Measurements from ENCODE around the gene CSGALNACT2.

Gene CSGALNACT2

DNA sequence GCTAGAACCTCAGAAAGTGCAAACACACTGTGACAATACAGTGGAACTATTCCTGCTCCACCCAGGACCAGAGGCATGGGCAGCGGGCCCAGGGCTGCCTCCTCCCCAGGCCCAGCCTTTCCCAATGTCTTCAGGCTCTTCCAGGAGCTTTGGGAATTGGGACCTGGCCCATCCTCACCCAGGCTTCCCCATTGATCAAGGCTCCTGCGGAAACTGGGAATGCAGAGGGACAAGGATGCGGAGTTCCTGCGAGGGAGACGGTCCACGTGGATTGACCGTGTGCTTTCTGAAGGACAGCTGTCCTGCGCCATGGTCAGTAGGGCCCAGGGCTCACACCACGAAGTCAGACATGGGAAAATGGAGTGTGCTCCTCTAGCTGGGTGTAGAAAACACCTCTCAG, 56.6 kb downstream of the CSGALNACT2 start:
- ATAC-seq (ENCODE audit: insufficient read depth, low read depth) = no peak

DNA sequence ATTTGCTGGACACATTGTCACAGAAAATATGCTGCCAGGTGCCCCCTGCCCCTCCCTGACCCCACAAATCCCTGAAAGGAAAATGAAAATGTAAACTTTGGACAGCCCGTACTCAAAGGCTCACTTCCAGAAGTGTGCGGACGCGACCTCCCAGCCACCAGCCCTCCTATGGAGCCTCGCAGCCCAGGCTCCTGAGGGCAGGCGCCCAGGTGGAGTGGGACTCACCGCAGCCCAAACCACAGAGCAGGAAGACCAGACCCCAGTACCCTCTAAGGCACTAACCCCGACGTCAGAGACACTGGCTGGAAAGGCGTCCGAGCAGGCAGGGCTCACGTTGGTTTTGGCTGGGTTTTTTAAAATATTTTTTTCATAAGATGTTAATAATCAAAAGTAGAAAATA, 57.3 kb downstream of the CSGALNACT2 start:
- H3K79me2 ChIP-seq (ENCODE audit: insufficient read depth, low read length) = no peaks in the 10 kb centered on the region
- H3K36me3 ChIP-seq (ENCODE audit: insufficient read depth, low read length) = no peaks in the 10 kb centered on the region
- peaks cover 4% of the 10 kb centered on the region; the same call in 1 of the 2 replicates for H4K20me1 ChIP-seq (ENCODE audit: insufficient read depth, low read length)
- no peaks in the 10 kb centered on the region for H3K9me3 ChIP-seq (ENCODE audit: insufficient read depth, low read length, severe bottlenecking)
- H3K4me3 ChIP-seq (ENCODE audit: low read depth in 1 of 2, low read length in 2 of 2) = no peak overlapping the region
- no peak for TF ChIP-seq EZH2 (IDR thresholded peaks at IDR 0.05; ENCODE audit: borderline replicate concordance, low read depth, low read length, severe bottlenecking)
- TF ChIP-seq, protein P1, sequence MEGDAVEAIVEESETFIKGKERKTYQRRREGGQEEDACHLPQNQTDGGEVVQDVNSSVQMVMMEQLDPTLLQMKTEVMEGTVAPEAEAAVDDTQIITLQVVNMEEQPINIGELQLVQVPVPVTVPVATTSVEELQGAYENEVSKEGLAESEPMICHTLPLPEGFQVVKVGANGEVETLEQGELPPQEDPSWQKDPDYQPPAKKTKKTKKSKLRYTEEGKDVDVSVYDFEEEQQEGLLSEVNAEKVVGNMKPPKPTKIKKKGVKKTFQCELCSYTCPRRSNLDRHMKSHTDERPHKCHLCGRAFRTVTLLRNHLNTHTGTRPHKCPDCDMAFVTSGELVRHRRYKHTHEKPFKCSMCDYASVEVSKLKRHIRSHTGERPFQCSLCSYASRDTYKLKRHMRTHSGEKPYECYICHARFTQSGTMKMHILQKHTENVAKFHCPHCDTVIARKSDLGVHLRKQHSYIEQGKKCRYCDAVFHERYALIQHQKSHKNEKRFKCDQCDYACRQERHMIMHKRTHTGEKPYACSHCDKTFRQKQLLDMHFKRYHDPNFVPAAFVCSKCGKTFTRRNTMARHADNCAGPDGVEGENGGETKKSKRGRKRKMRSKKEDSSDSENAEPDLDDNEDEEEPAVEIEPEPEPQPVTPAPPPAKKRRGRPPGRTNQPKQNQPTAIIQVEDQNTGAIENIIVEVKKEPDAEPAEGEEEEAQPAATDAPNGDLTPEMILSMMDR (IDR thresholded peaks at IDR 0.05; ENCODE audit: borderline replicate concordance, extremely low read depth, low read length, poor library complexity, severe bottlenecking) = no peak
- no peak overlapping the region for H3K9ac ChIP-seq (ENCODE audit: low read depth, low read length)
- H3K4me1 ChIP-seq (ENCODE audit: insufficient read depth, low read length) = no peaks in the 10 kb centered on the region
- no peak overlapping the region for H3K27ac ChIP-seq (ENCODE audit: low read length)
- H2AFZ ChIP-seq (ENCODE audit: low read depth, low read length) = no peak overlapping the region
- DNase-seq (no peak), ATAC-seq (ENCODE audit: insufficient read depth, low read depth) (no peak)
- H3K4me2 ChIP-seq (ENCODE audit: insufficient read depth, low read length) = no peak overlapping the region
- H3K27me3 ChIP-seq (ENCODE audit: insufficient read depth, low read length, poor library complexity) = no peaks in the 10 kb centered on the region

More for the DNA sequence above, 56.6 kb downstream of the CSGALNACT2 start:
- H3K4me2 ChIP-seq (ENCODE audit: insufficient read depth, low read length) = no peak overlapping the region
- no peak overlapping the region for H3K4me3 ChIP-seq (ENCODE audit: low read depth in 1 of 2, low read length in 2 of 2)
- no peaks in the 10 kb centered on the region for H3K9me3 ChIP-seq (ENCODE audit: insufficient read depth, low read length, severe bottlenecking)
- DNase-seq = no peak
- no peaks in the 10 kb centered on the region for H3K79me2 ChIP-seq (ENCODE audit: insufficient read depth, low read length)
- no peak overlapping the region for H2AFZ ChIP-seq (ENCODE audit: low read depth, low read length)
- no peaks in the 10 kb centered on the region for H3K4me1 ChIP-seq (ENCODE audit: insufficient read depth, low read length)
- TF ChIP-seq, protein P1 (IDR thresholded peaks at IDR 0.05; ENCODE audit: borderline replicate concordance, extremely low read depth, low read length, poor library complexity, severe bottlenecking) = no peak
- TF ChIP-seq EZH2 (IDR thresholded peaks at IDR 0.05; ENCODE audit: borderline replicate concordance, low read depth, low read length, severe bottlenecking) = no peak
- no peaks in the 10 kb centered on the region for H3K36me3 ChIP-seq (ENCODE audit: insufficient read depth, low read length)
- no peak overlapping the region for H3K9ac ChIP-seq (ENCODE audit: low read depth, low read length)
- no peaks in the 10 kb centered on the region for H3K27me3 ChIP-seq (ENCODE audit: insufficient read depth, low read length, poor library complexity)
- H4K20me1 ChIP-seq (ENCODE audit: insufficient read depth, low read length) = peaks cover 4% of the 10 kb centered on the region; the same call in 1 of the 2 replicates
- H3K27ac ChIP-seq (ENCODE audit: low read length) = no peak overlapping the region

DNA sequence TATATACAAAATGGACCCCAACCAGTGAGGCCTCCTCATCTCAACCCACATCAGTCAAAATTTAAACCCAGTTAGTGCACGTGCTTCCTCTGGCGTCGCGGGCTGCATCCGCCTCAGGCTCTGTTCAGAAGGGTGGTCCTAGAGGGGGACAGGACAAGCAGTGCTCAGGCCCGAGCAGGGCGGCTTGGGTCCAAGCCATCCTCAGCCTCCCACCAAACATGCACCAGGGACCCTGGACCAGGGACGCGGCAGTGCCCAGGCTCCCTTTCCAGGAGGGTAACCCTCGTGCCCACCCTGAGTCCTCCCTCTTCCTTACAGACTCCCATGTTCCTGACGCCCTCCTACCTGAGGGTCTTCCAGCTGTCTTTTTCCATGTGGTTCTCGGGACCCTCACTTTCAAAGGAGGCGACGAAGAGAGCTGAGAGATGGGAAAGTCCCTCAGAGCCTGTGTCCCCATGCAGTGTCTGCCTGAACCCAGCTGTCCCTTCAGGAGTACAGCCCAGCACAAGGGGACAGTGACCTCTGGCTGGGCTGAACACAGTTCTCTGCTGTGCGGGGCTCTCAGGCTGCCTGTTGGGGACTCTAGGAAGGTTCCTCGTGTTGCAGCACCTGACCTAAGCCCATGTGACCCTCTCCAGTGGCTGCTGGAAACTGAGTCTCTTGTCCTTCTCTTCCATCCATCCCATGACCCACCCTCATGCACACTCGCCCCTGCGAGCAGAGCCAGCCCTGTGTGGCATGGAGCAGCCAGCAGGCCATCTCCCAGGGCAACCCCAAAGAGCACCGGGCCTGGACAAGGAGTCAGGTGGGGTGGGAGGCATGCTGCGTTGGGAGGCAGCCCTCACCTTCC, 58.1 kb downstream of the CSGALNACT2 start:
- no peak overlapping the region for H3K4me3 ChIP-seq (ENCODE audit: low read depth in 1 of 2, low read length in 2 of 2)
- TF ChIP-seq EZH2 (IDR thresholded peaks at IDR 0.05; ENCODE audit: borderline replicate concordance, low read depth, low read length, severe bottlenecking) = no peak
- TF ChIP-seq, protein P1 (IDR thresholded peaks at IDR 0.05; ENCODE audit: borderline replicate concordance, extremely low read depth, low read length, poor library complexity, severe bottlenecking) = no peak
- H3K4me2 ChIP-seq (ENCODE audit: insufficient read depth, low read length) = no peak overlapping the region
- peaks cover 4% of the 10 kb centered on the region; the same call in 1 of the 2 replicates for H4K20me1 ChIP-seq (ENCODE audit: insufficient read depth, low read length)
- no peak overlapping the region for H3K27ac ChIP-seq (ENCODE audit: low read length)
- H2AFZ ChIP-seq (ENCODE audit: low read depth, low read length) = no peak overlapping the region
- H3K79me2 ChIP-seq (ENCODE audit: insufficient read depth, low read length) = no peaks in the 10 kb centered on the region
- DNase-seq = no peak
- no peaks in the 10 kb centered on the region for H3K27me3 ChIP-seq (ENCODE audit: insufficient read depth, low read length, poor library complexity)
- ATAC-seq (ENCODE audit: insufficient read depth, low read depth) = no peak
- no peaks in the 10 kb centered on the region for H3K9me3 ChIP-seq (ENCODE audit: insufficient read depth, low read length, severe bottlenecking)
- H3K9ac ChIP-seq (ENCODE audit: low read depth, low read length) = no peak overlapping the region
- H3K36me3 ChIP-seq (ENCODE audit: insufficient read depth, low read length) = no peaks in the 10 kb centered on the region
- no peaks in the 10 kb centered on the region for H3K4me1 ChIP-seq (ENCODE audit: insufficient read depth, low read length)

All from DND-41 (cell line).